HG02623 (cell line): ENCODE data around the gene NKAIN2.
"Not testable (repeated sequence)": the region's sequence is repeated elsewhere in the genome, so short reads cannot be mapped to it uniquely, and the experiment has no call there.

Experiments
- ATAC-seq: cut with Tn5 transposase; IDR thresholded peaks from one replicate; pipeline ENCODE4 v1.9.1; 2021; ENCODE audit warnings: moderate library complexity; ENCODE audit not compliant: unreplicated experiment

The NKAIN2 gene

DNA sequence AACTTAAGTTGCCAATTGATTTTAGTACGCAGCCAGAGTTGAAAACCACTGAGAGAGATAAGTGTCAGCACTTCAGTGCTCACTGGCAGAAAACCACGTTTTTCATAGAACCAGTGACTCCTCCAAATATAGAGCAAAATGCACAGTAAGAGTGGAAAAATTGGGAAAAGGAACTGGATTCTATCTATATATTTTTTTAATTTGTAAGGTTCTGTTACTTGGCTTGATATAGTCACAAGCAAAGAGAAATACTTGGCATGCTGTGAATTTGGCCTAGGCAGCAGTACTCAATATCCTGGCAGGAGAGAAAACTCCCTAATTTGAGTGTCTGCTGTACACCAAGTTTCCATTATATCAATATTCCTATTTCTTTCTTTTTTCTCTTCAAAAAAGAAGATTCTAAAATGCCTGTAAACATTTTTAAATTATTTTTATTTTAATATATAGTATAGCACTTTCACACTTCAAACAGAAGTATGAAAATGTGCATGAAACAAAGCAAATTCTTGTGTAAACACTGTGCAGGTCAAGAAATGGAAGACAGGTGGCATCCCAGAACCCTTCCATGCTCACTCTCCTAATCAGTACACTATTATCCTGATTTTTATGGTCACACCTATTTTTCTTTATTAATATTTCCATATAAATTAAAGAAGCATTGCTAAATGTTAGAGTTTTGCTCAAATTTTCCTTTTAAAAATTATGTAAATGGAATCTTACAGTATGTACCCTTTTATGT lies 596.8 kb downstream of the NKAIN2 start:
- ATAC-seq: no peak

DNA sequence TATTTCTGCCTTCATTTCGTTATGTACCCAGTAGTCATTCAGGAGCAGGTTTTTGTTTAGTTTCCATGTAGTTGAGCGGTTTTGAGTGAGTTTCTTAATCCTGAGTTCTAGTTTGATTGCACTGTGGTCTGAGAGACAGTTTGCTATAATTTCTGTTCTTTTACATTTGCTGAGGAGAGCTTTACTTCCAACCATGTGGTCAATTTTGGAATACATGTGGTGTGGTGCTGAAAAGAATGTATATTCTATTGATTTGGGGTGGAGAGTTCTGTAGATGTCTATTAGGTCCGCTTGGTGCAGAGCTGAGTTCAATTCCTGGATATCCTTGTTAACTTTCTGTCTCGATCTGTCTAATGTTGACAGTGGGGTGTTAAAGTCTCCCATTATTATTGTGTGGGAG lies 606.8 kb downstream of the NKAIN2 start:
- ATAC-seq: not testable (repeated sequence)

DNA sequence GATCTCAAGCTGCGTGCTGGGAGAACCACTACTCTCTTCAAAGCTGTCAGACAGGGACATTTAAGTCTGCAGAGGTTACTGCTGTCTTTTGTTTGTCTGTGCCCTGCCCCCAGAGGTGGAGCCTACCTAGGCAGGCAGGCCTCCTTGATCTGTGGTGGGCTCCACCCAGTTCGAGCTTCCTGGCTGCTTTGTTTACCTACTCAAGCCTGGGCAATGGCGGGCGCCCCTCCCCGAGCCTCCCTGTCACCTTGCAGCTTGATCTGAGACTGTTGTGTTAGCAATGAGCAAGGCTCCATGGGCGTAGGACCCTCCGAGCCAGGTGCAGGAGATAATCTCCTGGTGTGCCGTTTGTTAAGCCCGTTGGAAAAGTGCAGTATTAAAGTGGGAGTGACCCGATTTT lies 609.0 kb downstream of the NKAIN2 start:
- ATAC-seq: not testable (repeated sequence)

DNA sequence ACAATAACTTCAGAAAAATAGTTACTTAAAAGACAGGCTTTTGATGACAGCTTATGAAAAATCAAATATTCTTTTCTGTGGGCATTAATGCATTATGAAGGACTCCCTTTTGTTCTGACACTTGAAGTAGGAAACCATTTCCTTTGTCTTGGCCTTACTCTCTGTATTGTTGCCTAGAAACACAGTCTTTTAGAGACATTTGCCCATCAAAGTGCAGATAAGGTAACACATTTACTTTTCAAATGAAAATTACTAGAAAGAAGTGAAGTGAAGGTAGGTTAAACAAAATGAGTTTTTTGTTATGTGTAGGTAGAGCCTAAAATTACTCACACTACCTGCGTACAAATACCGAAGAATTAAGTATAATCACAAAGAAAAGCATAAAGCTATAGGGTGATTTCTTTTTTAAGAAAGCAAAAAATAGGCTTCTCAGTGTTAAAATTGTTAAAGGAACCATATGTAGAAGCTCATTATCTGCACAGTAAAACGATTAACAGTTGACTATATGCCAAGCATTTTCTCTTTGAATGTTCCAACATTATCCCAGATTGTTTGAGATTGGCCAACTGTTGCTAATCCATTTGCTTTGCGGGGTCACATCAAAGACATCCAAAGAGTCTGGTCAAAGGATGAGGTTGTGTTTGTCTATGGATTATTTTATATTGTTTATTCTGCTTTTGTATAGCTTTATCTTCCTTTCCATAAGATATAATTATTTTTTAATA lies 616.6 kb downstream of the NKAIN2 start:
- ATAC-seq: no peak

DNA sequence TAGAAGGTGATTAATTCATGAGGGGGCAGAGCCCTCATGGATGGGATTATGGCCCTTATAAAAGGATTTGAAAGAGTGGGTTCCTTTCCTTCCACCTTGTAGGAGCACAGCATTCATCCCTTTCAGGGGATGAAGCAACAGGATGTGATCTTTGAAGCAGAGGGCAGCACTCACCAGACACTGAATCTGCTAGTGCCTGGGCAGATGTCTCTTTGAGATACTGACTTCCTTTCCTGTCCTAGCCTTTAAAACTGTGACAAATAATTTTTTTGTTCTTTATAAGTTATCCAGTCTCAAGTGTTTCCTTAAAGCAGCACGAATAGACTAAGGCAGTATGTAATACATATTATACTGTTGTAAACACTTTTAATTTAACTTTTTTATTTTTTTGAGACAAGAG lies 620.0 kb downstream of the NKAIN2 start:
- no peak for ATAC-seq

DNA sequence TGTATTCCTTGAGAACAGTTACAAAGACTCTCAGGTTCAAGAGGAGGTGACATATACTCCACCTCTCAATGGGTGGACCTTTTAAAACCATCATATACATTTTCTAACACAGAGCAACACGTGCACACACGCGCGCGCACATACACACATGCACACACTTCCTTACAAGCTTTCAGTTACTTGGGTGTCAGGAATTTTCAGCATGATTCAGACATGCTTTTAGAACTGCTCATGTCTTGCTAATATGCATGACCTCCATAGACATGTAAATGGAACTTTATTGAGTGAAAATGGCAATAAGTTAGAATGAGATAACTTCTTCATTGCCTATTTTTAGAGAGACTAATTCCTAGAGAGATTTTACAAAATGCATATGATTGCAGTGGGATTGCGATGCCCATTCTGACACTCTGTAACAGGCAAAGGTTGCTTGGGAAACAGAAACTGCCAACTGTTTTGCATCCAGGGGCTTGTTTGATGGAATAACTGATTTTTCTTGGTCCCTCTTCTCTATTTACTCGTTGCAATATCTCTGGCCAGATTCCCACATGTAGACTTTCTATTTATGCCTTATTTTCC lies 627.2 kb downstream of the NKAIN2 start:
- ATAC-seq: no peak

DNA sequence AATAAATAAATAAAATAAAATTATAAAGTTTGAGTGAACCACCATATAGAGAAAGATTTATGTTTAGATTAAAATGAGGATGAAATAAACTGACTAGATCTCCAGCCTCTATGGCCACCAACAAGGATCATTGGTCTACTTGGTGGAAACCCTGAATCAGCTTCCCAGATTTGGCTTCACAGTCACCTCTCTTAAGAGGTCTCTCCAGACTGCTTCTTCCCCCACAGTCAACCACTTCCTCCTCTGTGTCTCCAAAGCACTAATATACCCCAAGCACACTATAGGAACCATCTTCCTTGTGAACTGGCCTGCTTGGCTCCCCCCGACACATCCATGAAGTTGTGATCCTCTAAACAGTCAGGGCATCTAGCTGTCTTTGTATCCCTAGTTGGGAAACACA lies 629.0 kb downstream of the NKAIN2 start:
- no peak for ATAC-seq

DNA sequence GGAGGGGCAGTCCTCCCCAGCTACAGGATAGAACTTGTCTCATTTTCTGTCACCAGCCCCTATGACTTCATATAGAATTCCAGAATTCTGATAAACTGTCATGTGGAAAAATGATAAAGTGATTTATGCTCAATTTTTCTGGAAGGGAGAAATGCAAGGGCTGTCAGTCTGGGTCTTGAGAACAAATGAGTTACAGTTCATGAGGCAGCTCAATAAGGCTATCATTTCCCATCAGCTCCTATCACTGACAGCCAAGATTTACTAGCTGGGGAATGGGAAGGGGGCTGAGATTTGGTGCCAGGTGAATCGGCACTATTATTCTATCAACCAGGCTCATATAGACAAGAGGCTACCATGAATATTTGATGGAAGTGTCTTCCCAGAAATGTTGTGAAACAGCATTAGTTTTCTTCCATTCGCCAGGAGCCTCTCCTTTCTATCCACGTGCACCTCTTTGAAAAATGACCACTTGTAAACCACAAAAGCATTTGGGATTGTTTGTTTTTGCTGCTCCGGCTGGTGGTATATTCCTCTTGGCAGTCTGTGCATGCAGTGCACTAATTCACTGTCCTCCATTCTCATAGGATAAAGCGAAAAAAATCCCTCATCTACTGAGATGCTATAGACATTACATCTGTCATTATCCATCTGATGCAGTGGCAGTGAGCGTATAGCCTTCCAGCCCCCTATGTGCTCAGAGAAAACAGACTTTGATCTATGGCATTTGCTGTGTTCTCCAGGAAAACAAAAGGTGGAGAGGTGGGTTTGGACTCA lies 629.9 kb downstream of the NKAIN2 start:
- no peak for ATAC-seq

DNA sequence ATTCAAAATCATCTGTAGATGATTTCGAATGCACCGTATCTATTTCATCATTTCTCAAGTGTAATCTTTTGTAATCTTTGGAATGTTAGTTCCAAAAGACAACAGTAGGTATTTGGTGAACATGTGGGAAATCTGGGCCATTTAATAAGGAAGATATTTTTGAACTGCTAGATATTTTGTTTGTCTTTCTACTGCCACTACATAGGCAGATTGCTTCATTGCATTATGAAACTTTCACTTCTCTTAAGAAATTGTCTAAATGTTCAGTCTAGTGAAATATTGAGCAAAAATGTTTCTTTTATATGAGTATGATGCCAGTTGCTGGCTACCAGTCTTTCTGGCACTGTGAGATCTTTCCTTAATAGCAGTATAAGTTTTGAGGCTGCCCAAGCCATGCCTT lies 630.8 kb downstream of the NKAIN2 start:
- ATAC-seq: no peak

DNA sequence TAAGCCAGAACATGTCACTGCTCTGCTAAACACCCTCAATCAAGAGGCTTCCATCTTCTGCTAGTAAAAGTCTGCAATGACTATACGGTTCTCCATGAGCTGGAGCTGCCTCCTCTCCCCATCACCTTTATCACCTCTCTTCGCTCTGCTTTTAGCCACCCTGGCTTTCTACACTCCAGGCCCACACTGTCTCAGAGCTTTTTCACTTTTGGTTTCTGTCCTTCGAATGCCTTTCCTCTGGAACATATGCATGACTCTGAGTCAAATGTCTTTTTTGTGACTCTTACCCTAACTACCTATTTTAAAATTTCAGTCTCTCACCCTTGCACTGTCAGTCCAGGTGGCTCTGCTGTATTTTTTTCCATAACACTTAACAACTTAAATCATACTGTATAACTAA lies 633.1 kb downstream of the NKAIN2 start:
- ATAC-seq: no peak

DNA sequence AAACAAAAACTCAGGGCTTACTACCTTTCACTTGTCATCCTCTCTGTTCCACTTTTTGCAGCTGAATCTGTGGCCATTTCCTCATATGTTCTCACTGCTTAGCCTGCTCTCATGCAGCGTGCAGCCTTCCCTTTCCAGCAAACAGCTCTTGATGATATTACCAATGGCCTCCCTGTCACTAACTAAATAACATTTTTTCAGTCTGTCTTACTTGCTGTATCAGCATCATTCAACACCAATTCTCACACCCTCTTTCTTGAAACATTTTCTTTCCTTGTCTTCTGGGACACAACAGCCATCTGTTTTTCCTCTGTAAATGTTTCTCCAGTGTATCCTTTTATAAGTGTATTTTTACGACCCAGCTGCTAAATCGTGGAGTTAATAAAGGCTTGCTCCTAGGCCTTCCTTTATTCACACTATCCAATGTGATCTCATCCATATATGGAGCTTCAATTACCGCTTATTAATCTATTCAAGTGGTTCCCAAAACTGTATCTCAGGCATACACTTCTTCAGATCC lies 634.9 kb downstream of the NKAIN2 start:
- ATAC-seq: no peak

DNA sequence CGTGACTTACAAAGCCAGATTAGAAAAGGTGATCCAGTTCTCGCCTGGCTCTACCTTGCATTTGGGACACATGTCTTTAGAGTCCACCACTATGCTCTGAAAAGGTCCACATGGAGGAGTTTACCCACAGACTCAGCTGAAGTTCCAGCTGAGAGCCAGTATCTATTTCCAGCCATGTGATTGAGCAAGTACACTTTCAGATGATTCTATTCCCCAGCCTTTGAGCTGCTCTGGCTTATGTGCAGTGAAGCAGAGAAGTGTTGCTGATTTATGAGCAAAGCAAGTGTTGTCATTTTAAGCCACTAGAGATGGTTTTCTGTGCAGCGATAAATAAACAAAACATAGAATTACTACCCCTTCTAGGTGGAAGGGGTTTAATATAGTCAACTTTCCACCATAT lies 637.8 kb downstream of the NKAIN2 start:
- no peak for ATAC-seq

DNA sequence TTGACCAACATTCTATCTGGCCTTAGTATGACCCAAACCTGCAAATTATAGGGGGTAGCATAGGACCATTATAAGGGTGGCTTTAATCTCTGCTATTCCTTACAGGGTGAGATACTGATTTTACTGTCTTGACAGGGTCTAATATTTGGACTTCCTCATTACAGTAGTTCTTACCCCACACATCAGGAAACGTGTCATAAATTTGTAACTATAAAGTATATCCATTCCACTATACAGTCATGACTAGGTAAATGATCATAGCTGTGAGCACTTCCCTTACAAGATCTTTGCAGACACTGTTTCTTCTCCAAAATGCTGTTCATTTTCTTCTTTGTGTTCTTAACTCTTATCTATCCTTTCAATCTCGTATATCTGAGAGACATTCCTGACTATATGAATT lies 639.9 kb downstream of the NKAIN2 start:
- no peak for ATAC-seq

DNA sequence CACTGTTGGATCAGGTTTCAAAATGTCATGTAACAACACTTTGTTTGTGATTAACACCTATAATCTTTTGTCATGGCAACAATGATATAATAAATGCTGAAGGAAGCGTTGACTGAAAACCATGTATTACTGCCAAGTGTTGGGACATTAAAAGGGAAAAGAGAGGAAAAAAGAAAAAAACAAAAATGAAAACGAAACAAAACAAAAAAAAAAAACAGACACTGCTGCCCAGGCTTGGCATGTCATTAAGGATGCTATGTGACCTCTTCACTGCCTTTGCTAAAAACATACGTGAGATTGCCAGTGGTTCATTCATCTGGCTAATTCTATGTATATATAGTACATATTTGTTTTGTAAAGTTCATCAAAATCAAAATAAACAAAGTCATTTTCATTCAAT lies 641.9 kb downstream of the NKAIN2 start:
- ATAC-seq: no peak

DNA sequence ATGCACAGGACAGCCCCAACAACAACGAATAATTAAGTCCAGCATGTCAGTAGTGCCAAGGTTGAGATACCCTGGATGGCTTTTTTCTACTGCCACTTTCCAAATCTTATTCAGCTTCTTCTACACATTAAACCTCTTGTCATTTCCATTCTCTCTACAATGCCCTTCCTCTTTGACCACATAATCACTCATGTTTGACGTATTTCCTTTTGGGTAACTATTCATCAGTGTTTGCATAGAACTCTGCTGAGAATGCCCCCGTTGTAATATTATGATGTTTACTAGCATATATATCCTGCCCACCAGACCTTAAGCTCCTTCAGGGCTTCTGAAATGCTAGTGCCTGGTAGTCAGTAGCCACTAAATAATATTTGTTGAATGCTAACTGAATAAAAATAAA lies 643.3 kb downstream of the NKAIN2 start:
- ATAC-seq: no peak

DNA sequence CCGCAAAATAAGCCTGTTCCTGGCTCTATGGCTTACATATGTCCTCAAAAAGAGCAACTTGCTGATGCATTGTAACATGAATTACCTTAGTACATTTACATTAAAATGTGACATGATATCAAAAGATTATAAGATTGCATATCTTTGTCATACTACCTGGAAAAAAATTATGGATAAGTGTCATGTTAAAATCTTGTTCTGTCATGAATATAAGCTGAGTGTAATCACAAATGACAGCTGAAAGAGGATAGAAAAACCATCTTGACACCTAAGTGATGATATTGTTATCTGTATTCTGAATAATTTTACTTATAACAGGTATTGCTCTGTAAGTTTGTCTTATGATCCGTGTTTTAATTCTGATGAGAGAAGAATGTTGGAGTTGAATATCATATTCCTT lies 655.6 kb downstream of the NKAIN2 start:
- no peak for ATAC-seq

DNA sequence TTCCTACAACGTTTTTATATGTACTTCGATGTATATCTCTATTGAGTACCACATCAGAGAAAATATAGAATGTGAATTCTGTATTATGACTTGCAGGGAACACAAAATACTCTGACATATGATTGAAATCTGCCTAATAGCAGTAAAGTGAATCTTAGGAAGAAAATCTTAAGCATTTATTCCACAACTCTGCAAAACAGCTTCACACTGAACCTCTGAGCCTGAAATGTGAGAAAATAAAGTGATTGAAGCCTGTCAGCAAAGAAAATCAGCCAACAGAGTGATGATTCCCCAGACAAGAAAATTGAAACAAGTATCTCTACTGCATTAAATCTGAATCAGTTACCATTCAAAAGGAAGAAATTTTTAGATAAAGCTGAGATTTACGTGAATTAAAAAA lies 659.1 kb downstream of the NKAIN2 start:
- no peak for ATAC-seq

DNA sequence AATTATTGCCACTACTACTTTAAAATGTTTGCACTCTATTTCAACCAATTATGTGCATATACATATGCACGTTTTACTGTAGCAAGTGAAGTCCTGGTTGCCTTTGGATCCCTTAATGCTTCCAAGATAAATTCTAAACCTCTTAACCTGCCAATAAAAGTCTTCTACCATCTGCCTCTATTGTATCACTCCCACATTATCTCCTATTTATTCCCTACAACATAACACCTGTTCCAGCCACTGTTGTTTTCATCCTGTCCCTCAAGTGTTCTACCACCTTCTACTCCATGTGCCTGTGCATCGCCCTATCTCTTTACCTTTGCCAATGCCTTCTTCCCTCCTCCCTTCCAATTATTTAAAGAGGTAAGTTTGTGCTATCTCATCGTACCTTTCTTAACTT lies 659.6 kb downstream of the NKAIN2 start:
- ATAC-seq: no peak

DNA sequence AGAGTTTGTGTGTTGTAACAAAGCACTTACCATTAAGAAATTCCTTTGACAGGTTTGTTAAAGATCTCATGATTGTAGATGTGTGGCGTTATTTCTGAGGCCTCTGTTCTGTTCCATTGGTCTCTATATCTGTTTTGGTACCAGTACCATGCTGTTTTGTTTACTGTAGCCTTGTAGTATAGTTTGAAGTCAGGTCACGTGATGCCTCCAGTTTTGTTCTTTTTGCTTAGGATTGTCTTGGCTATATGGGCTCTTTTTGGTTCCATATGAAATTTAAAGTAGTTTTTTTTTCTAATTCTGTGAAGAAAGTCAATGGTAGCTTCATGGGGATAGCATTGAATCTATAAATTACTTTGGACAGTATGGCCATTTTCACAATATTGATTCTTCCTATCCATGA lies 660.9 kb downstream of the NKAIN2 start:
- not testable (repeated sequence) for ATAC-seq

DNA sequence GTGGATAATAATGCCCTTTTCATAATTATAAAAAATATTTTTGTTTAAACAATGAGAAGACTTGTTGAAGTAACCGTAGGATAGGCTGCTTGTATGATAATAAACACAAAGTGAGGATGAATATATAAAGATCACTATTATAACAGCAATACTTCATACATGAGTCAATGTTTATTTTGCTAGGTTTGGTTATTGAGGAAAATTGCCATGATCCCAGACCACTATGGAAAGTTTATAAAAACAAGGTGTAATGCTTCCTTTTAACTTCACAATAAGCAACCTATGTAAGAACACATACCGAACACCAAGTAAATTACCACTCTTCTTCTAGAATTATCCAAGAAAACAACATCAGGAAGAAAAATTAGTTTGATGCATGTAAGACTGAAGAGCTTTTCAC lies 663.3 kb downstream of the NKAIN2 start:
- no peak for ATAC-seq

DNA sequence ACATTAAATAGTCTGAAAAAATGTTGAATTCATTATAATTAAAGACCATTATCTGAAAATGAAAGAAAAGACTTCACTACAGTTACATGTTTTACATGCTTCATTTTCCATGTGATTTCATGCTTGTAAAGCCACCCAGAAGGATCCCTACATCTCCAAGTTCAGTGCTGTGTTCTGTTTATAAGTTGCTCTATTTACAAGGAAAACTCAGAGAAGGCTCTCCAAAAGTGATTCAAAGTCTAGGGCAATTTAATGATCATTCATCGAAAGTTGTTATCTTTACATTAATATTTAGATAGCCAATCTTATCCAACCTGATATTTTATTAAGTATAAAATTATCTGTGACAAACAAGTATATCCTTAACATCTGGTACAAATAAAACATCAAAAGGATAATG lies 663.7 kb downstream of the NKAIN2 start:
- ATAC-seq: no peak
